Hindlimb muscle (tissue), 1 donor: ENCODE measurements around the gene KLHL20. TPM values are rescaled to one million over a fixed set of nuclear protein-coding genes. Genes with fewer than 3 reads are reported as not detected.

ENCODE experiments used
- polyA plus RNA-seq: library from polyadenylated mRNA; unstranded; fragments of 120-200 nt; gene quantifications from one replicate; pipeline ENCODE4 v1.2.1, GENCODE V29; 2013; ENCODE audit not compliant: insufficient read length

KLHL20 gene
- polyA plus RNA-seq, 1 donor = 21.5 TPM

Other genes with a start within 250 kb of the KLHL20 start
- 561 TPM for gene PRDX6, start 237.6 kb upstream of the KLHL20 start, polyA plus RNA-seq
- gene SLC9C2, start 111.9 kb upstream of the KLHL20 start, polyA plus RNA-seq = not detected
- not detected for gene TEX50, start 79.6 kb upstream of the KLHL20 start, polyA plus RNA-seq
- 0.31 TPM for gene ANKRD45, start 45.1 kb upstream of the KLHL20 start, polyA plus RNA-seq
- 13.6 TPM for gene DARS2, start 109.7 kb downstream of the KLHL20 start, polyA plus RNA-seq
- gene CENPL, start 109.9 kb downstream of the KLHL20 start, polyA plus RNA-seq = 7.3 TPM
- gene GAS5, start 153.0 kb downstream of the KLHL20 start, polyA plus RNA-seq = 565 TPM
- gene ZBTB37, start 153.4 kb downstream of the KLHL20 start, polyA plus RNA-seq = 6.1 TPM
- 0.12 TPM for gene SERPINC1, start 202.3 kb downstream of the KLHL20 start, polyA plus RNA-seq